WERI-Rb-1 (cell line): ENCODE results near the gene MYEOV.

Source experiments
- DNase-seq: peaks from one replicate; pipeline ENCODE4 v3.0.0-alpha.2; 2020
- H3K27ac ChIP-seq: fragments of 250-450 bp; sonication (Bioruptor Pico); 2 replicates; pipeline ENCODE4 v1.5.1; 2020; ENCODE audit warnings: mild to moderate bottlenecking, moderate library complexity
- H3K27me3 ChIP-seq: fragments of 250-450 bp; sonication (Bioruptor Pico); 2 replicates; pipeline ENCODE4 v1.5.1; 2021; ENCODE audit warnings: mild to moderate bottlenecking, low read depth, moderate library complexity; ENCODE audit not compliant: insufficient read depth, severe bottlenecking
- H3K36me3 ChIP-seq: fragments of 250-450 bp; sonication (Bioruptor Pico); 2 replicates; pipeline ENCODE4 v1.5.1; 2020; ENCODE audit warnings: mild to moderate bottlenecking, moderate library complexity
- H3K4me3 ChIP-seq: 2 replicates; pipeline ENCODE4 v1.5.1; 2011; ENCODE audit warnings: low read depth, mild to moderate bottlenecking, control low read depth, low read length
- H3K9me3 ChIP-seq: fragments of 250-450 bp; sonication (Bioruptor Pico); 2 replicates; pipeline ENCODE4 v1.5.1; 2021; ENCODE audit warnings: mild to moderate bottlenecking, moderate library complexity; ENCODE audit not compliant: severe bottlenecking
- TF ChIP-seq, protein P1 (sequence below): IDR thresholded peaks from 2 replicates; pipeline ENCODE4 v1.5.1; 2011; ENCODE audit warnings: low read depth, mild to moderate bottlenecking, control low read depth, inconsistent platforms, low read length

MYEOV gene

DNA sequence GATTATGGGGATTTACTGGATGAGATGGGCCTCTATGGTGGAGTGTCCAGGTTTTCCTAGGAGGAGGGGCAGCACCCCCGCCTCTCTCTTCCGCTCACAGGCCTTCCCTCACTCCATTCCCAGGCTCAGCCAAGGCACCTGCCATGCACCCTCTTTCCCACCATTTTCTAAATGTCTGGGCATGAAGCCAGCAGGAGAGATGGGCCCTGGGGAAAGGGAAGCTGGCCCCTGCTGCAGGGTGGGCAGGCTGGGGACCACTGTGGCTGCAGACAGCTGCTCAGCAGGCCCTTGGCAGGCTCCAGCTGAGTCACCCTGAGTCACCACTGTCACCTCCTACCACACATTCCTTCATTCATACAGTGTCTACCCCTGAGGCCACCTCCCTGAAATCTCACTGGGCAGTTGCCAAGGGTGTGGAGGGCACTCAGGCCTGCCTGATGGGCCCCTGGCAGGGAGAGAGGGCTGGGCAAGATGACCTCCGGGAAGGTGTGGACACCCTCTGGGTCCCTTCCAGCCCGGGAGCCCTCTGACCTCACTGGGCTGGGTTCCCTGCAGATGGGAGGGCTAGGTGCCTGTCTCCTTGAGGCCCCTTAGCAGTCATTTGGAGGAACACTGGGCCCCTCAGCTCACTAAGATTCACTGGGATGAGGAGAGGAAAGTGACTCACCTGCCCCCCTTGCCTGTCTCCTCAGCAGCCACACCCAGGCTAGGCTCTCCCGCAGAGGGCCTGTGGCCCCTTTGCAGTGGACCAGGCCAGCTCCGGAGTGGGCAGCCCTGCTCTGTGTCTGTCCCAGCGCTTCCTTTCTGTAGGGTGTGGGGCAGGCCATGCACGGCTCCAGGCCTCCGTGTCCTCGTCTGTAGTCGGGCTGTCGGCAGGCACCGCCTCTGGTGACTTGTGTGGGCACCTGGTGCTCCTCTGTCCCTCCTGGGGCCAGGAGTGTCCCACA, 7.8 kb downstream of the MYEOV start:
- TF ChIP-seq, protein P1, sequence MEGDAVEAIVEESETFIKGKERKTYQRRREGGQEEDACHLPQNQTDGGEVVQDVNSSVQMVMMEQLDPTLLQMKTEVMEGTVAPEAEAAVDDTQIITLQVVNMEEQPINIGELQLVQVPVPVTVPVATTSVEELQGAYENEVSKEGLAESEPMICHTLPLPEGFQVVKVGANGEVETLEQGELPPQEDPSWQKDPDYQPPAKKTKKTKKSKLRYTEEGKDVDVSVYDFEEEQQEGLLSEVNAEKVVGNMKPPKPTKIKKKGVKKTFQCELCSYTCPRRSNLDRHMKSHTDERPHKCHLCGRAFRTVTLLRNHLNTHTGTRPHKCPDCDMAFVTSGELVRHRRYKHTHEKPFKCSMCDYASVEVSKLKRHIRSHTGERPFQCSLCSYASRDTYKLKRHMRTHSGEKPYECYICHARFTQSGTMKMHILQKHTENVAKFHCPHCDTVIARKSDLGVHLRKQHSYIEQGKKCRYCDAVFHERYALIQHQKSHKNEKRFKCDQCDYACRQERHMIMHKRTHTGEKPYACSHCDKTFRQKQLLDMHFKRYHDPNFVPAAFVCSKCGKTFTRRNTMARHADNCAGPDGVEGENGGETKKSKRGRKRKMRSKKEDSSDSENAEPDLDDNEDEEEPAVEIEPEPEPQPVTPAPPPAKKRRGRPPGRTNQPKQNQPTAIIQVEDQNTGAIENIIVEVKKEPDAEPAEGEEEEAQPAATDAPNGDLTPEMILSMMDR = no peak
- H3K27me3 ChIP-seq = peaks cover 85% of the 10 kb centered on the region
- DNase-seq = no peak

DNA sequence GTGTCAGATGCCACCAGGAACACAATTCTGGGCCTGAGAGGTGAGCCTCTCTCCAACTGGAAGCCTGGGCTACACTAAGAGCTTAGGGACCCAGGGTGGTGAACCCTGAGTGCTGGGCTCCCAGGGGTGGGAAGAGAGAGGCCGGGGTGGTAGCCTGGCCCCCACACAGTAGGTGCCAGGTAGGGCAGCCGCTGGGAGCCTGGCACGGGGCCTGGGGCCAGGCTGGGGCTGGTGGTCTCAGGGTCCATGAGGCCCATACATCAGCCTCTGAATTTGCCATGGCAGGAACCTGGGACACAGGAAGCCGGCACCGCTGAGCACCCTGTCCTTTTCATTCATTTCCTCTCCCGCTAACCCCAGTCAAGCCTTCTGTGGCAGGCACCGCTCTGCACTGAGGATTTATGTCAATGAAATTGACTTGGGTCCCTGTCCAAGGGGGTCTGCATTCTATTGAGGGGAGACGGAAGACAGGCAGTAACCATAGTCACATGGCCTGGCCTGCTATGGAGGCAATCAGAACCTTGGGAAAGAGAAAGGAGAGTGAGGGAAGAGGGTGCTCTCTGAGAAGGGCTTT, 8.6 kb downstream of the MYEOV start:
- TF ChIP-seq, protein P1 = no peak
- Histone ChIP-seq H3K4me3 (no peak overlapping the region), H3K36me3 (no peaks in the 10 kb centered on the region), H3K9me3 (peaks cover 3% of the 10 kb centered on the region), H3K27me3 (peaks cover 85% of the 10 kb centered on the region), H3K27ac (no peak overlapping the region)
- no peak for DNase-seq

More for the DNA sequence above, 7.8 kb downstream of the MYEOV start:
- Histone ChIP-seq H3K9me3 (peaks cover 4% of the 10 kb centered on the region), H3K36me3 (no peaks in the 10 kb centered on the region), H3K27ac (no peak overlapping the region), H3K4me3 (no peak overlapping the region)

DNA sequence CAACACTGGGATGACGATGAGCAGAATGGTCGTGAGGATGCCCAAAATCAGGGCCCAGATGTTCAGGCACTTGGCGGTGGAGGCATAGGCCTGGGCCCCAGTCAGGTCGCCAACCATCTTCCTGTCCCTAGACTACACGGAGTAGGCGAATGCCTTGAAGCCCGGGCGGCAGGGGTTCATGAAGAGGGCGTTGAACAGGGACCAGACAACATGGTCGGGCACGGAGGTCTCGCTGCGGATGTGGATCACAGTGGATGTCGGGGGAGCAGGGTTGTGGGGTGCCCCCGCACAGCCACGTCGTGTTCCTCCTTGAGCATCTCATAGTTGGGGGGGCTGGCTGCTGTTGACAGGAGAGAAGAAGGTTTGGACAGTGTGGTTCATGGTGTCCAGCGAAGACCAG, 9.5 kb downstream of the MYEOV start:
- Histone ChIP-seq H3K4me3 (no peak overlapping the region), H3K27me3 (peaks cover 85% of the 10 kb centered on the region), H3K27ac (no peak overlapping the region), H3K36me3 (no peaks in the 10 kb centered on the region), H3K9me3 (peaks cover 3% of the 10 kb centered on the region)
- TF ChIP-seq, protein P1 = no peak
- no peak for DNase-seq

DNA sequence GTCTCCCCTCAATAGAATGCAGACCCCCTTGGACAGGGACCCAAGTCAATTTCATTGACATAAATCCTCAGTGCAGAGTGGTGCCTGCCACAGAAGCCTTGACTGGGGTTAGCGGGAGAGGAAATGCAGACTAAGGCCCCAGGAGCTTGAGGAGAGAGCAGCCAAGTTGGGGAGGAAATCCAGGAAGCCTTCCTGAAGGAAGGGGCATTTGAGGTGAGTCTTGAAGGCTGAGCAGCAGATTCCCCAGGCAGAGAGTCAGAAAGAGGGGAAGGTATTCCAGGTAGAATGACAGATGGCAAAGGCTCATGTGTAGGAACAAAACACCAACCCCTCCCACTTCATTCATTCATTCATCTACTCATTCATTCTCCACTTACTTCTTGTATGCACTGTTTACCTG, 10.3 kb downstream of the MYEOV start:
- Histone ChIP-seq H3K4me3 (no peak overlapping the region), H3K27ac (no peak overlapping the region), H3K9me3 (peaks cover 3% of the 10 kb centered on the region), H3K36me3 (no peaks in the 10 kb centered on the region), H3K27me3 (peaks cover 85% of the 10 kb centered on the region)
- no peak for DNase-seq
- TF ChIP-seq, protein P1 = no peak

- H3K4me3 ChIP-seq = no peak overlapping the region
- peaks cover 3% of the 10 kb centered on the region for H3K9me3 ChIP-seq
- TF ChIP-seq, protein P1 = no peak
- no peak overlapping the region for H3K27ac ChIP-seq
- no peaks in the 10 kb centered on the region for H3K36me3 ChIP-seq
- peaks cover 85% of the 10 kb centered on the region for H3K27me3 ChIP-seq
- DNase-seq = no peak
Measured at GRCh38 chr11:69304686-69305085, 10.7 kb downstream of the MYEOV start.
